Right ventricle myocardium superior (tissue), 1 donor: ENCODE measurements around the gene CEP70. TPM values are rescaled to one million over a fixed set of nuclear protein-coding genes. Genes with fewer than 3 reads are reported as not detected.
"Not testable (repeated sequence)": the region's sequence is repeated elsewhere in the genome, so short reads cannot be mapped to it uniquely, and the experiment has no call there.

ENCODE experiments used
- ATAC-seq: fragments of 200-7000 bp; cut with Tn5 transposase; one replicate; pipeline ENCODE4 v1.9.1; 2020; ENCODE audit warnings: mild to moderate bottlenecking; ENCODE audit not compliant: poor library complexity
- DNase-seq: peaks from one replicate; pipeline ENCODE4 v3.0.0-alpha.2; 2020
- intact Hi-C: fragments of 100-400 bp; cut with DNase I; formaldehyde crosslinking; loops from one replicate; pipeline ENCODE4 v1.11.2; 2022
- total RNA-seq: library from RNA; stranded (reverse); fragmentation: NEBNext Ultra II Directional; extraction: Animal tissue kit (Norgen Biotek cat#: 25700); gene quantifications from one replicate; pipeline ENCODE4 v1.2.1, GENCODE V29; 2021
- donor health status: DM: no; HTN: yes; CAD: no; lungs with severe emphysema.

The CEP70 gene
- total RNA-seq, 1 donor from 2014 or later, result 19.0 TPM

DNA sequence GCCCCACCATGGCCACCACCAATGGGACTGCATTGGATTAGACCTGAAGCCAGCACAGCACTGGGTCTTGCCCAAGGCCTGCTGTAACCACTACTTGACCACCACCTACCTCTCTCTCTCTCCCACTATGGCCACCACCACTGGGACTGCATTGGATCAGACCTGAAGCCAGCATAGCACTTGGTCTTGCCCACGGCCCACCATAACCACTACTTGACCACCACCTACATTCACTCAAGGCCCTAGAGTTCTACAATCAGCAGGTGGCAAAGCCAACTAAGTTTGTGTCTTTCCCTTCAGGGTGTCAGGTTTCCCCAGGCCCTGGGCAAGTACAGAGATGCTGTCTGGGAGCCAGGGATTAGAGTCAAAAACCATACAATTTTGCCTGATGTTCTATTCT lies 102.1 kb downstream of the CEP70 start:
- intact Hi-C loops, result no loop called here
- DNase-seq, result no peak
- ATAC-seq, result no peak

GRCh38 chr3:138486580-138486979 lies 107.5 kb downstream of the CEP70 start:
- ATAC-seq, intact Hi-C loops, DNase-seq: not testable (repeated sequence)

GRCh38 chr3:138484672-138485071 lies 109.4 kb downstream of the CEP70 start:
- intact Hi-C loops, ATAC-seq, DNase-seq: not testable (repeated sequence)

- intact Hi-C loops, result no loop called here
- ATAC-seq, result peak; percentile 51
- DNase-seq, result no peak
Measured at GRCh38 chr3:138479438-138479863, 114.6 kb downstream of the CEP70 start.

GRCh38 chr3:138477801-138478200 lies 116.3 kb downstream of the CEP70 start:
- no peak for DNase-seq
- intact Hi-C loops, result no loop called here
- ATAC-seq, result no peak

DNA sequence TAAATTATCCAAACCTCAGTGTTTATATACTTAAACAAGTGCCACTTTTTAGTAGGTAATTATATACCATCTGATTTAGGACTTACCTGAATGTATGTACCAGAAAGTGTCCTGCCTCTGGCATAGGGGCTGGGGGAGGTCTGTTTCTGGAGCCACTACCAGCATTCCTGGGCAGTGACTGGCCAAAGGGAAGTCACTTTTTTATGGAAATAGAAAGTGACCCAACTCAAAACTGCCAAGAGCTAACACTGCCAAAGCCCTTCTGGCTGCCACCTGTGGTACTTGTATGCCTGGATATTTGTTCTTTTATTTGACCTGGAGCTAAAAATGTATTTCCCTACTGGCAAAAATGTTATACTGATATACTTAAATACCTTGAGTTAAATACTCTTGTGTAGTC lies 116.9 kb downstream of the CEP70 start:
- intact Hi-C loops, result no loop called here
- ATAC-seq (no peak), DNase-seq (no peak)

- intact Hi-C loops, result no loop called here
- ATAC-seq (peak; percentile 21), DNase-seq (no peak)
Measured at GRCh38 chr3:138476526-138476925, 117.5 kb downstream of the CEP70 start.

DNA sequence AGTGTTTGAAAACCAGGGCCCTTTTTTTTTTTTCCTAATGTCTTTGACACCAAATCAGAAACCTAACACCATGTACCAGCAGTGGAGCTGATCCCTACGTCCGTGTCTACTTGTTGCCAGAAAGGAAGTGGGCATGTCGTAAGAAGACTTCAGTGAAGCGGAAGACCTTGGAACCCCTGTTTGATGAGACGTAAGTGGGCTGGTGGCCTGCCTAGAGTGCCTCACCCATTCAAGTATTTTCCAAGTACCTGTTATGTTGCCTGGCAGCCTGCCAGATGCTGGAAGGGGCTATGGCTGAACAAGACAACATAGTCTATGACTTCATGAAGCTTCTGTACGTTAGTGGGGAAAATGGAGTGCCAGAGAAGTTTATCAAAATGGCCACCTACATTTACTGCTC lies 119.9 kb downstream of the CEP70 start:
- DNase-seq (no peak), ATAC-seq (no peak)
- intact Hi-C loops, result no loop called here

- intact Hi-C loops, result no loop called here
- no peak for ATAC-seq
- no peak for DNase-seq
Measured at GRCh38 chr3:138473391-138473790, 120.7 kb downstream of the CEP70 start.

DNA sequence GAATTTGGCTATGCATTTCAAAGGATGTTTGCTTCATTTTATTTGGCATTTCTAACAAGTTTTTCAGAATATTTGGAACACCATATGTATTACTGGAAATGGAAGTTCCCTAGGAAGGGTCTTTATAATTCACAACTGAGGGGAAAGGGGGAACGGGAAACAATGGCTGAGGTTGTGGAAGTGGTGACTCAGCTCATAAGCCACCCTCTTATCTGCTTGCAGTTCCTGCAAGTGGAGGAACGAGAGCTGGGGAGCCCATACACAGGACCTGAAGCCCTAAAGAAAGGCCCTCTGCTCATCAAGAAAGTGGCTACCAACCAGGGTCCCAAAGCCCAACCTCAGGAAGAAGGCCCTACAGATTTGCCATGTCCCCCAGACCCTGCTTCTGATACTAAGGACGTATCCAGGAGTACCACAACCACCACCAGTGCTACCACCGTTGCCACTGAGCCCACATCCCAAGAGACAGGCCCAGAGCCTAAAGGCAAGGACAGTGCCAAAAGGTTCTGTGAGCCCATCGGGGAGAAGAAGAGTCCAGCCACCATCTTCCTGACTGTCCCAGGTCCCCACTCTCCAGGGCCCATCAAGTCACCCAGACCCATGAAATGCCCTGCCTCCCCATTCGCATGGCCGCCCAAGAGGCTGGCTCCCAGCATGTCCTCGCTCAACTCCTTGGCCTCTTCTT lies 121.8 kb downstream of the CEP70 start:
- ATAC-seq (no peak), DNase-seq (no peak)
- intact Hi-C loops, result no loop called here

DNA sequence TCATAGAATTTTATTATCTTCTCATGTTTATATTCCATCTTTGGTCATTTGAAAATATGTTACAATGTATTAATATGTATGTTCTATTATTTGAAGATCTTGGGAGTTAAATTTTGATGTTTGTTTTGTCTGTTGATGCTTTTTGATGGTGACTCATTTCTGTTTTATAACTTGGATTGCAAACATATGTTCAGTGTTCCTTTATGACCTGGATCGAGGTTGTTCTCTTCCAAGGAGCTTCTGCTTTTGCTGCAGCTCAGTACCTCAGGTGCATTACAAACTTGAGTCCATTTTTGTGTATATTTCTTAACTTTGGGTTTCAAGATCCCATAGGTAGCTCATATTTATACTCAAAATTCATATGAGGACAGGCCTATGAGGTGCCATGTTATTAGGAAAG lies 122.6 kb downstream of the CEP70 start:
- intact Hi-C loops, result no loop called here
- ATAC-seq, result no peak
- DNase-seq, result no peak

GRCh38 chr3:138470687-138471086 lies 123.4 kb downstream of the CEP70 start:
- intact Hi-C loops, result no loop called here
- ATAC-seq, result peak; percentile 69
- DNase-seq, result no peak

DNA sequence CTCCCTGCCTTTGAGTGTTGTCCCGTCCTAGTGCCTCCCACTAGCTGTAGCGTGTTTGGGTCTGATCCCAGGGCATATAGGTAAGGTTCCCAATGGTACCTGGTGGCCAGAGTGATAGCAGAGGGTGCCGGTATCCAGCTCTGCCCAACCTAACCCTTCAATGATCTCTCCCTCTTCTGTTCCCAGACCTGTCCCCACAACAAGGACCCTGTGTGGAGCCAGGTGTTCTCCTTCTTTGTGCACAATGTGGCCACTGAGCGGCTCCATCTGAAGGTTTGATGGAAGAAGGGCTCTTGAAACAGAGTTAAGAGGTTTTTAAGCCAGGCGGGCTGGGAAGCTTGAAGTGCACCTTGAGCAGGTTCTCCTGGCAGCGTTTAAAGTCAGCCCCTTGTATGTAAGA lies 124.2 kb downstream of the CEP70 start:
- DNase-seq (no peak), ATAC-seq (no peak)
- intact Hi-C loops, result no loop called here

GRCh38 chr3:138468886-138469285 lies 125.2 kb downstream of the CEP70 start:
- intact Hi-C loops, result no loop called here
- no peak for DNase-seq
- peak; percentile 57 for ATAC-seq

GRCh38 chr3:138468451-138468850 lies 125.6 kb downstream of the CEP70 start:
- intact Hi-C loops, result no loop called here
- no peak for DNase-seq
- no peak for ATAC-seq

GRCh38 chr3:138467931-138468330 lies 126.1 kb downstream of the CEP70 start:
- no peak for ATAC-seq
- intact Hi-C loops, result no loop called here
- DNase-seq, result no peak

DNA sequence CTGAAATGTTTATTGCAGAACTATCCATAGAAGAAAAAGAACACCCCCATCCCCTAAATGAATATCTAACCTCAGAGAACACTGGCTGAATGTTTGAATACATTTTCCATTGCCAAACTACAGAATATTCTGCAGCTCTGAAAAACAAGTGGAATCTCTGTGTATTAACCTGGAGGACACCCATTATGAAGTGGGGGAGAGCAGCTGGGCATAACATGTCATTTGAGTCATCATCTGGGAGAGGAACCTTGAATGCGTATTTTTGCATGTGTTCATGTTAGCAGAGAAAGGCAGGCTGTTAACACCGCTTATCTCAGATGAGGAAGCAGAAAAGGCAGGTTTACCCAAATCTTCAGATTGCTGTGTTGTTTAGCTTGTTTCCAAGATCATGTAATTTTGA lies 128.1 kb downstream of the CEP70 start:
- no peak for DNase-seq
- ATAC-seq, result no peak
- intact Hi-C loops, result no loop called here

- no peak for DNase-seq
Measured at GRCh38 chr3:138465451-138465850, 128.6 kb downstream of the CEP70 start.

DNA sequence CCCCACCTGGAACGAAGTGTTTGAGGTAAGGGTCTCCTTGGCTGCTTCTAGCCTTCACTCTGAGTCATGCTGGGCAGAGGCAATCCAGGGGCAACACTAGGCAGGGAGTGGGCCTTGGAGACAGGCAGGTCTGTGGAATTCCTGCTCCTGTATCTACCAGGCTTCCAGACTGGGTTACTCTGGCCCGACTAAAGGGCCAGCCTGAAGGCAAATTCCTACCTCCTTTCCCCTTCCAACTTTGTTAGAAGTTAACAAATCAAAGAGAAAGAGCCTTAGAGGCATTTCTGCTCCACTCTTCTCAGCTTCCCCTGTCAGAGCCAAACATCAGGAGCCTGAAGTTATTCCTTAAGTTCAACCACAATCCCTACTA lies 129.6 kb downstream of the CEP70 start:
- no peak for ATAC-seq
- DNase-seq, result no peak
- intact Hi-C loops, result no loop called here

More at GRCh38 chr3:138465451-138465850, 128.6 kb downstream of the CEP70 start:
- intact Hi-C loops, result no loop called here
- no peak for ATAC-seq

DNA sequence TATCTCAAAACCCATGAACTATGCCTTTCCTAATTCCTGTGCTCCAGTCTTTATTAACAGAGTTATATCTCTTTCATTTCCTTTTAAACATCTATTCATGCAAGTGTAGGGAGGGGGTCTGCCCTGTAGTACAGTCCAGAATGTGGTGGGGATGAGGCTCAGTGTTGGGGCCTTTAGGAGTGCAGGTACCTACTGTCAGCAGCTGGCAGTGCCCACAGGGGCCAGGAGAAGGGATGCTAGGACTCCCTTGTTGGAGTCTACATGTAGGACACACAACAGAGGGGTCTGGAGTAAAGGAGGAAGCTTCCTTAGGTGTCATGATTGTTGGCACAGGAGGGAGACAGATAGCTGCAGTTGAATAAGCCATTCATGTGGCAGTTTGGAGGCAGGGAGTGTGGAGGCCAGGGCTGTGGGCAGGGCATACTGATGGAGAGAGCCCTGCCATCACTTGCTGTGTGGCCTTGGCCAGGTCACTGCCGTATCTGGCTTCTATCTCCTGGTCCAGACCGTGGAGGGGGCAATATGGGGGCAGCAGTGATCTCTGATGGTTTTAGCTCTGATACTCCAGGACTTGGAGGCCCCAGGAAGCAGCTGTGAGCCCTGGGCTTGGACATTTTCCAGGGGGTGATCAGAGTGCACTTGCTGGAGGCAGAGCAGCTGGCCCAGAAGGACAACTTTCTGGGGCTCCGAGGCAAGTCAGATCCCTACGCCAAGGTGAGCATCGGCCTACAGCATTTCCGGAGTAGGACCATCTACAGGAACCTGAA lies 130.2 kb downstream of the CEP70 start:
- no peak for ATAC-seq
- intact Hi-C loops, result no loop called here
- no peak for DNase-seq
